NCI-H2107 treated with DMSO at 0.1 percent for 48 hours (cell line): ENCODE measurements around the gene HPSE2.

Source experiments
- DNase-seq: peaks from one replicate; lab custom pipeline; 2025; ENCODE audit not compliant: unreplicated experiment; lab: John Stamatoyannopoulos, UW

HPSE2 gene

DNA sequence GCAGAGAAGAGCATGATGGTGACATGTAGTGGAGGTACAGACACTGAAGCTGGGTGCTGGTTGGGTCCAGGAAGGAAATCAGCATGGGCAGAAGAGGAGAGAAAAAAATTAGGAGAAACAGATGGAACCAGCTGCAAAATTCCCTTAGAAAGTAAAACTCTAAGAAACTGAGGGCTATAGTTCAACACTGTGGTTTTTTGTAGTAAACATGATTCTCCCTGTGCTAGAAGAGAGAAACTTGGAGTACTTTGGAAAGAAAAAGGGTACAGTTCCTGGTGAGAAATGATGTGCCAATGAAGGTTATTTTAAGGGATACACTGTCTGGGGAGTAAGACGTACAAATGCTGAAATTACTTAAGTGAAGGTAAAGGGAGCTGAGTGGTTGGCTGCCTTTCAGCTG is 607.4 kb downstream of the HPSE2 start:
- DNase-seq, result no peak

DNA sequence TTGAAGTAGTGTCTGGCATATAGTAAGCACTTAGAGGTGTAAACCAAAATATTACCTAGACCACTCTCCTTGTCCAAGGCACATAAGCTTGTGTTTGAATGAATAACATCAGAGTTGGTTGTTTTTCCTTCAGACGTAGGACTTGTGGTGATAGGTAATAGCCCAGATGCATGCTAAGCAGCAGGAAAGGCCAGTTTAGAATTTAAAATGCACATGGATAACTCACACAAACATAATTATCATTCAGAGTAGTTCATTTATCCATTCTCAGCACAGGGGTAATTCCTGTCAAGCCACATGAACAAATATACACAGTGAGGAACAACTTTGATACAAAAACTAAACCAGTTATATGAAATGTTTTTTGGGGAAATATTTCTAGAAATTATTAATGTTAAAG is 607.9 kb downstream of the HPSE2 start:
- DNase-seq, result no peak

DNA sequence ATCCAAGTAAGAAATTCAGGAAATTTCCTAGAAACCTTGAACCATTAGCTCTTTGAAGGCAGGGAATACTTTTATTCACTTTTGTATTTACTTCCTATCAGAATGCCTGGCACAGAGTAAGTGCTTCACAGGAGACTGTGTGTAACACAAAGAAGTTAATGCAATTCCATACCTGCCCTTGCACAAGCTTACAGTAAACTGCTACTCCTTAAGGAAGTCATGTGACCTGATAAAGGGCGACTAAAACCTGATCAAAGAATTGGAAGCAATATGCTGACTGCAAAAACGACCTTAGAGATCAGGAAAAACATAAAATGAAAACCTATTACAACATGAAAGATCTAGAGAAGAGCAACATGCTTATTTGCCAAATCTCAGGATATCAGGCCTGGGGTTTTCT is 610.7 kb downstream of the HPSE2 start:
- no peak for DNase-seq

DNA sequence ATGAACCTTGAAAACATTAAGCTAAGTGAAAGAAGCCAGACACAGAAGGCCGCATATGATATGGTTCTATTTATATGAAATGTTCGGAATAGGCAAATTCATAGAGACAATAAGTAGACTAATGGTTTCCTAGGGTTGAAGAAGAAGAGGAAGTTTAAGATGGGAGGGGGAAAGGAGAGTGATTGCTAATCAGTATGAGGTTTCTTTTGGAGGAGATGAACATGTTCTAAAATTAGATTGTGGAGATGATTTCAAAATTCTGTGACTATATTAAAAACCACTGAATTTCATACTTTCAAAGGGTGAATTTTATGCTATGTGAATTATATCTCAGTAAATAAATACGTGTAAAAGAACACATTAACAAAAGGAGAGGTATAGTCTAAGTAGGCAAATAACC is 612.5 kb downstream of the HPSE2 start:
- DNase-seq, result no peak

DNA sequence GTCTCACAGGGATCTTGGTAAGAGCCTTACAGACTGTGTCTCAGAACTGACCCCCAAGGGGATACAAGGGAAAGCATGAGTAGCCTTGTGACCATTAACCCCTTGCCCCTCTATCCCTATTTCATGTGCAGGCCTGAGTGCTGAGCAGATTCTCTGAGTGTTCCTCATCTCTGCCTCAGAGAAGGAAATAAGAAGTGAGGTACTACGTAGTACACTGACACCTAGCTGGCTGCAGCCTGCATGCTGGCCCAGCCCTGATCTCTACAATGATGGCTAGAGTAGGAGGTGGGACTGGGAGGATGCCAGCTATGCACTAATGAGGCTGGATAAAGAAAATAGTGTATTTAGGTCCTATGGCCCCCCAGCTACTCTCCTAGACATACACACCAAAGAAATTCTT is 614.0 kb downstream of the HPSE2 start:
- no peak for DNase-seq

DNA sequence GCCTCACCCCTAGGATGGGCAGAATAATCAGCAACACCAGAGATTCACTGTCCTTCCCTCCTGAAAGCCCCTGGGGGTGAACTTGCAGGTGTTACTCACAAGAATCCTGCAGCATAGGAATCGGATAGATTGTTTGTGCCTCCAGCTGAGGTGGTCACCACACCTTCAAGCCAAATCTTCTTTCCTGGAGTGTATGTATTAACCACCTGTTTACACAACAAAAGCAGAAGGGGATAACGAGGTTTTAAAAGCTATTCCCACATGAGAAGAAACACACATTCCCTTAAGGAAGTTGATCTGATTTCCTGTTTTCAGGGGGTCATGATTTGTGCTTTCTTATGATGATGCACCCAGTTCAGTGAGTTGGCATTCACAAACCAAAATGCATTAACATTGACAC is 615.1 kb downstream of the HPSE2 start:
- DNase-seq, result no peak

DNA sequence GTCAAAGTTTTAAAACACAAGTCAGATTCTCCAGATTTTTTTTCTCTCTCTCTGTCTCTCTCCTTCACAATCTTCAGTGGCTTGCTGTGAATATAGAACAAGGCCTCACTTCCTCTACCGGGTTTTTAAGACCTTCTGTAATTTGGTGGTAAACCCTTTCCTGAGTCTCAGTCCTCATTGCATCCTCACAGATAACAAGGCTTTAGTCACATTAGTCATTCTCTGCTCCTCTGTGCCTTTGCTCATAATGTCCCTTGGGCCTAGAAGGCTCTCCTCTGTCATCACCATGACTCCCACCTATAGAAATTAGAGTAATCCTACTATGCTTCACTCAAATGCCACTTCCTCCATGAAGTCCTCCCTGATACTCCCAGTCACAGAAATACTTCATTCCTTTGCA is 616.2 kb downstream of the HPSE2 start:
- no peak for DNase-seq

DNA sequence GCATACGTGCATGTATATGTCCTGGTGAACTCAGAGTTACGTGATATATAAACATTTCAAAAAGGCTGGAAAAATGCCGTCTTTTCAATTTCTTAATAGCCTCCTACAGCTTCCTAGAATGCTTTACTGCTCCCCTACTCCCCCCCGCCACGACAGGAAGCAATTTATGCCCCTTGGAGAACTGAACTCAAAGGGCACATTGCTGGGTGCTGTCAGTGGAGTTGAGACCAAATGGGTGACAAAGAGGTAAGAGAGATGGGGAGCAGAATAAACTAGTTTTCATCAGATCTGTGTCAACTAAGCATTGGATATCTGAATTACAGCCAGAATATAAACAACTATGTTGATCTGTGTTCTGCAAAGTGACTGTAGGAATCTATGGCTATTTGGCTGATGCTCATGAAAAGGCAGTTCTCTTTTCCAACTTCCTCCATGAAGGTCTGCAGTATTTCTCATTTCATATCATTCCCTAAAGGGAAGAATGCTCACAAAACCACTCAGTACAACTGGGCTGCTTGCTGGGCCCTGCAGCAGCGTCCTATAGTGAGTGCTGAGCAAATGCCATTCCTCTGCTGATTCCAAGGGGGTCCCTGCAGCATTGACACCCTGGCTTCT is 617.6 kb downstream of the HPSE2 start:
- DNase-seq, result no peak

DNA sequence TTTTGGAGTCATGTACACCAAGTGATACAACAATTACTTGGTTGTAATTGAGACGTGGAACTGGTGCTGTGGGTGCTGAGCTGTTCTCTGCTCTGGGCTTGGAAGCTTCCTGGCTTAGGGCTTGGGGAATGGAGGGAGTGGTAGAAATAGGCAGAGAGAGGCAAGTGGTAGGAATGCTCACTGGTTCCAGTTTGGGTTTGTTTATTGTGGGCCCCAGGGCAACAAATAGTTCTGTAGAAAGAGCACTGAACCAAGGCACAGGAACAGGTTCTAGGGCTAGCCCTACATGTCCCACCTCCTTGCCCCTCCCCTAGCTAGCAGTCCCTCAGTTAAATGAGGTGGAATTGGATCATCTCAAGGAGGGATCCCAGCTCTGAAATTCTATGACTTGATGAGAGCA is 622.2 kb downstream of the HPSE2 start:
- no peak for DNase-seq

DNA sequence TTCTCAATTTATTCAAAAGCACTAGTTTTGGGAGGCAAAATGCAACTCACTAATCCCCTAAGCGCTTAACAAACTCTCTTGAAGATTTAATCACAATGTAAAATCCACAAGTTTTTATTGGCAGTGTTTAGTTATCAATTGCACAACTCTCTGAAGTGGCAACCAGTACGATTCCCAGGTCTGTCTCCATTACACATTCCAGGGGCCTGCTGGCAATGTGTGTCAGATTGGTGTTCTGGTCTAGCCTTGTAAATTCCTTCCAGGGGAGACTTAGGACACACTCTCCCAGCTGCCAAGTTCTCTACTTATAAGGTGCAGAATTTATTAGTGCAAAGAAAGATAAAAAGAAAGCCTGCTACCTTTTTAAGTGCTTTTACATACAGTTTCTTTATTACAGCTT is 624.2 kb downstream of the HPSE2 start:
- no peak for DNase-seq

DNA sequence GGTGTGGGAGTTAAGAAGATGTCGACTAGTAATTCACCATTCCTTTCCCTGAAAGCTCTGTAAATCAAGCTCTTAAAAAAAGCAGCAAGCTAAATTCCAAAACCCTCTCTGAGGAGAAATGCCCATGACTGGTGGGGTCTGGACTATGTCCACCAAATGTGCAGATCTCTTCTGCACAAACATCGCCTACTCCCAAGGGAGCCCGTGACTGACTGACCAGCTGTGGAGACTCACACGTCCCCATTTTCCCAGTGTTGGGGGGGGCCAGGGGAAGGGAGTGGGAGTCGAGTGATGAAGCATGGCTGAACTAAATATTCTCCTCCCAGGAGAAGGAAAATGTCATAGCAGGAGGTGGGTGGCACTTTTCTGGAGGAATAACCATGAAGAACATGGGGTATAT is 624.8 kb downstream of the HPSE2 start:
- no peak for DNase-seq

DNA sequence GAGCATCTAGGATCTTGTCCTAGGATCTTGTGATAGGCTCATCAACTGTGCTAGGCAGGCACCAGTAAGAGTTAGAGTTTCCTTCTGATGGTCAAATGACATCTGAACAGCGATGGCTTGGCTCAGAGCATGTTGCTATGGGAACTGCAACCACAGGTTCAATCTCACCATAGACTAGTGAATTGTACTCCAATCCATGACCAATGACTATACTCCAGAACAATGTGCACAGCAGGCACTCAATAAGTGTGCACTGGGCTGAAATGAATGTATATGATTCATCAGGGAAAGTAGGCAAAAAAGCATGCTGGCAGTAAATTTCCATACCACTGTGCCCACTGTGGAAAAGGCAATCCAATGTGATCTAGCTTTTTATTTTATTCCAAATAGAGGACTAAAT is 625.4 kb downstream of the HPSE2 start:
- no peak for DNase-seq

DNA sequence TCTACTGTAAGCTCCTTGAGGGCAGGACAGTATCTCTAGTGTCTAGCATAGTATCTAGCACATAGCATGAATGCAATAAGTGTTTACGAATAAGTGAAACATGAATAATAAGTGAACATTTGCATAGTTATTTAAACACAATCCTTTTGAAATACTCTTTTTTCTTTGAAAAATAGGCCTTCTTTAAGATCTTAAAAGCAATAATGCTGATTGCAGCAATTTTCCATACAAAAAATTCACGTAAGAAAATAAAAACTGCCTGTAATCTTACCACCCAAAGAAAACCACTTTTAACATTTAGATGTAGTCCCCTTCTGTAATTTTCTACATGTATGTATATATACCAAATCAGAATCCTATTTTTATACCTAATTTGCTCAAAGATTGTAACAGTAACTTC is 626.4 kb downstream of the HPSE2 start:
- DNase-seq, result no peak

DNA sequence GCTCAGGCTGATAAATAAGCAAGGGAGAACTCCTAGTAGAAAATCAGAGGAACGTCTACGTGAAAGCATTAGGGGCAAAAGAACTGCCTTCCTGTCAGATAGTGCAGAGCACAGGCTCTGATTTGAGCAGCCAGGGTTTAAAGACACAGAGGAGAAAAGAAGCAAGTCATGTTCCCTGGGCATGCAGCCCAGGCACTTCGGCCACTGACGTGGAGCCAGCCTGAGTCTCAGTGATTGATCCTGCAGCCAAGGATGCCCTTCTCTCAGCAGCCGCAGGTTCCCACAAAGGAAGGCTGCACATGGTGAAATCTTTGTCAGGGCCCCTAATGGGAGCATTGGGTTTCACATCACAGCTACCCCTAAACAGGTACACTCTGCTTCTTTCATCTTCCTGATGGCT is 627.2 kb downstream of the HPSE2 start:
- no peak for DNase-seq

DNA sequence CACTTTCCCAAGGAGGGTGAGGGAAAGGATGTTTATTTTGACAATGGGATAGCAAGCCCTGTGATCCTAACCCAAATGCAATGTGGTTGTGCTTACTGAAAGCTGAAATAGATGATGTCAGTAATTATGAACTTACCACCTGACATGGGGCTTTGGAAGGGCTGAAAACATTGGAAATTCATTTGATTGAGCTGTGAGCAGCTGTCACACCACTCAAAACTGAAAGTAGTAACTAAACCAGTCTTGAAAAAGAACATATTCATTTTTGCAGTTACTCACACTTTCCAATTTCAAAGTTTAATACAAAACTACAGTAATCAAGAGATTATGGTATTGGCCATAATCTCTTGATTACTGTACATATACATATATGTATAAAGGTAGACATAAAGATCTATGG is 633.4 kb downstream of the HPSE2 start:
- DNase-seq, result no peak

DNA sequence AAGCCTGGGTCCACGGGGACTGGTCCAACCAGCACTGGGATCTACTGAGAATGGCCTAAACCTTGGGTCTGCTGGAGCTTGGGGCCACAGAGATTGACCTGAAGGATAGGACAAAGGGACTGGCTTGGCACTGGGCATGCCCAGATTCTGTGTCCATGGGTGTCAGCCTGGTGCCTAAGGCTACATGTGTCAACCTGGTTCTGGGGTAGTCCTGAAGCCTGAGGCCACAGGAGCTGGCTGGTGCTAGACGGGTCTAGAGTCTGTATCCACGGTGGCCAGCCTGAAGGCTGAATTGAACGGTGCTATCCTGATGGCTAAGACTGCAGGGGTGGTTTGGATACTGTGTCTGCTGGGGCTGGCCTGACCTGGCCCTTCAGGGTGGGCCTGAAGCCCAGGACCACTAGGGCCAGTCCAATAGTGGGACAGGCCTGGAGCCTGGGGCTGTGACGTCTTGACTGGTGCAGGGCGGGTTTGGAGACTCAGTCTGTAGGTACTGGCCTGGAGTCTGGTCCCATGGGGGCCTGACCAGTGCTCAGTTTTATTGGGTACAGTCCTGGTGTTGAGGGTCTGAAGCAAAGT is 636.5 kb downstream of the HPSE2 start:
- no peak for DNase-seq

DNA sequence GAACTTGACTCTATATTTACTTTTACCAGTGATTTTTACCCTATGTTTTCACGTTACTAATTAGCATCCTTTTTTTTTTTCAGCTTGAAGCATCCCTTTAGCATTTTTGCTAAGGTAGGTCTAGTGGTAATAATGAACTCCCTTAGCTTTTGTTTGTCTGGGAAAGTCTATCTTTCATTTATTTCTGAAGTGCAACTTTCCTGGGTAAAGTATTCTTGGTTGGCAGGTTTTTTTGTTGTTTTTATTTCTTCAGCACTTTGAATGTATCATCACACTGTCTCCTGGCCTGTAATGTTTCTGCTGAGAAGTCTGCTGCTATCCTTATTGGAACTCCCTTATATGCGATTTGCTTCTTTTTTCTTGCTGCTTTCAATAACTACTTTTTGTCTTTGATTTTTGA is 639.2 kb downstream of the HPSE2 start:
- DNase-seq, result no peak

DNA sequence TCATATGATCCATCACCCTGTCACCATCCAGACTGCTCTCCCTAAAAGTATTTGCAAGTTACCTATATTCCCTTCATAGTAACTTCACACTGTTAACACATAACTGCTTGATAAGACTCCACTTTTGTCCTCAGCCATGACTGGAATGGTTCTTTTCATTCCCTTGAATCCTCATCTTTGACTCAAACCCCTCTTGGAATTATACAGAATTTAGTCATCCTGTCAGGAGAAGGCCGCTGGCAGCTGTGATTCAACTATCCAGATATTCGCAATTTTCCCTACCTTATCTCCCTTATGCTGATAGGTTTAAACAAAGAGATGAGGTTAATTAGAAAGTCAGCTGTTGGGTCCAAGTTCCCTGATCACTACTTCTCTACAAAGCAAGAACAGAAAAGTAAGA is 646.0 kb downstream of the HPSE2 start:
- DNase-seq, result no peak

DNA sequence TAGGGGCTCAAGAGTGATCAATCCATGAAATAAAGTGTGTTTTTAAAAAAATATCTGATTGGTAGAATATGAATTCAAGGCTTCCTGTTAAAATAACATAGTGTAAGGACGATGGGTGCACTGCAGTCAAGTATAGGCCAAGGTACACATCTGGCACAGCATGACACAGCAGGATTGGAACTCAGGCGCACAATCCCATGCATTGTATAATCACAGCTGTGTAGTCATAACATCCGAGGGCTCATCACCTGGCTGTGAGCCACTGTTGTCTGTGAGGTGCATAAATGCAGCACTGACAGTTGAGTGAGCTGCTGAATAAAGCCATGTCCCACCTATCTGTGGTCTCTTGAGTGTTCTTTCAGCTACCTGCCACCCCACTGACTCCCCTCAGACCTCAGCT is 646.6 kb downstream of the HPSE2 start:
- no peak for DNase-seq

DNA sequence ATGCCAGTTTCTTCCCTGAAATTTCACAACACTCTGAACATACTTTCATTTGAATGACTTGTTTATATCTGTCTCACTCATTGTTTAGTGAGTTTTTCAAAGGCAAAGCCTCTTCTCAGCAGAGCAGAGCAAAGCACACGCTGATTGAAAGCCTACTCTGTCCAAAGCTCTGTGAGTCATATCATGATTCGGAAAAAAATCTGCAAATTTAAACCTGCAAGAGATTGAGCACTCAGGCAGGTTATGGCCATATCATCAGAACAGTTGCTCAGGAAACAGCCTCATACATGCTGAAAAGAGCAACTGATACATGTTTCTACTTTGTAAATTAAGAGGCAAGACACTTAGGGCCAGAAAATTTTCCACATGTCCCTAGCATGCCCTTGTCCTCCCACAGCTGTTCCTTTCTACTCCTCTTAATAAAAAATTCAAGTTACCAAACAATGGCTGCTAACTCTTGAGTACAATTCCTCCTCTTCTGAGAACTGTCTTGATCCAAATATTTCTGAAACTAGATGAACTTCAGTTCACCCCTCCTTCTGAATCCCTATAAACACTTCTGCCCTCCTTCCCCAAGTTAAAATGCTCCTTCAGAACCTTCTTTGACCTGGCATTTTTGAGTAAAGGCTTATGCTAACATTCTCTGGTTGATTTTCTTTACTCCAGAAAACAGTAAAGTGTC is 648.4 kb downstream of the HPSE2 start:
- DNase-seq, result no peak

DNA sequence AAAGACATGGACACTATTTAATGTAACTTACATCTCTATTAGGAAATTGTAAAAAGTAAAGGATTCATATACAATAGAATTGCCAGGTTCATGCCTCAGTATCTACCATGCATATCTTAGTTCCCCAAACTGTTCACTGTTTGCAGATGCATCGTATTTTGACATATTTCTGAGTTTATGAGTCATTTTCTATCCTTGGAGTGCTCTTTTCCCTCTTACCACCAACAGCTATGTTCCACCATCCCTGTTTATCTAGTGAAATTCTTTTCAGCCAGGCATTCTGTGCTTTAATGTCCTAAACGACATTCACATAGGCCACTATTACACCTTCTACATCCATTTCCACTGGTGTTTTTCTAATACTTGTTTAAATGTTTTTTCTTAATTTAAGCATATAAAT is 649.6 kb downstream of the HPSE2 start:
- no peak for DNase-seq

DNA sequence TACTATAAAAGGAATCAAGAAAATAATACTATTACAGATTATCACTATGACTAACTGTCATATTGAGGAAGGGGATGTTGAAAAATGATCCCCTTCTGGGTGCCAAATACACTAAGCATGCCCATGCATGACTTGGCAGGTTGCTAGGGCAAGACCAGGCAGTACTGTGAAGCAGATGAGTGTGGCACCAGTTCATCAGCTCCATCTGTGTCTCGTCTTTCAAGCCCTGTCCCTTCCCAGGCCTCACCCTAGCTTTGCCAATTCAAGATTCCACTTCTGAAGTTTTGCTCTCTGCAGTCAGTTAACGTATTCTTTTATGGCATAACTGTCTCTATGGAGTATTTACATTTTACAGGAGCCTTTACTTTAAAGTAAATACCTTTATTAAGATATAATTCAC is 653.3 kb downstream of the HPSE2 start:
- no peak for DNase-seq

DNA sequence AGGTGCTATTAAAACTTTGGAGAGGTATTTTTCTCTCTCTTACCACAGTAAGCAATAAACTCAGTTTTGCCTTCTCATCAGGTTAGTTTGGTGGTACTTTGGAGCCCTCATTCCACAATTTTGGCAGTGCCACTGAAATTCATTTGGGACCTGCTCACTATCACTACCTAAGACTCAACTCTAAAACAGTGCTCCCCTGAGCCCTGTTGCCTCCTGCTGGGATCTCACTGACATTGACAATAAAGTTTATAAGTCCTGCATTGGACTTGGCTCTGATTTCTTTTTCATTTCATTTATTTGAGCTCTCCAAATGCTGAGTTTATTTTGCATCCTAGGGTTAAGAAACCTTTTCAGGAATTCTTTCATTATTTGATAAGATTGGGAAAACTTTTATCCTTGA is 658.1 kb downstream of the HPSE2 start:
- DNase-seq, result no peak
